Measurements from ENCODE around the gene LCAT.

The LCAT gene

GRCh38 chr16:67968400-67969253 lies 24.7 kb upstream of the LCAT start, which contains the start of gene SLC12A4:
SLC12A4 (minus strand) TSS chr16:67968637; CDS start chr16:67968553, 84 bp downstream.
- peak; percentile 99 for DNase-seq

- no peak for DNase-seq
Observed at GRCh38 chr16:67967958-67968399, 24.1 kb upstream of the LCAT start.

- DNase-seq, result no peak
Observed at GRCh38 chr16:67967183-67967957, 23.4 kb upstream of the LCAT start.

GRCh38 chr16:67966549-67967182 lies 22.7 kb upstream of the LCAT start:
- peak; percentile 83 for DNase-seq

GRCh38 chr16:67965668-67966548 lies 22.0 kb upstream of the LCAT start:
- no peak for DNase-seq

- DNase-seq, result no peak
Observed at GRCh38 chr16:67964477-67965131, 20.7 kb upstream of the LCAT start.

- no peak for DNase-seq
Observed at GRCh38 chr16:67963662-67964321, 19.9 kb upstream of the LCAT start.

- no peak for DNase-seq
Observed at GRCh38 chr16:67963292-67963661, 19.4 kb upstream of the LCAT start.

GRCh38 chr16:67962135-67962534 lies 18.2 kb upstream of the LCAT start:
- no peak for DNase-seq

GRCh38 chr16:67961551-67961957 lies 17.6 kb upstream of the LCAT start:
- DNase-seq, result no peak

- DNase-seq, result no peak
Observed at GRCh38 chr16:67959536-67960329, 15.8 kb upstream of the LCAT start.

- no peak for DNase-seq
Observed at GRCh38 chr16:67957622-67958021, 13.7 kb upstream of the LCAT start.

- no peak for DNase-seq
Observed at GRCh38 chr16:67954421-67955196, 10.7 kb upstream of the LCAT start.

GRCh38 chr16:67953641-67954375 lies 9.9 kb upstream of the LCAT start:
- no peak for DNase-seq

GRCh38 chr16:67951485-67951884 lies 7.6 kb upstream of the LCAT start:
- DNase-seq, result no peak

GRCh38 chr16:67950335-67950843 lies 6.5 kb upstream of the LCAT start:
- no peak for DNase-seq

GRCh38 chr16:67949645-67950044 lies 5.7 kb upstream of the LCAT start:
- no peak for DNase-seq

GRCh38 chr16:67948015-67948414 lies 4.1 kb upstream of the LCAT start:
- DNase-seq, result no peak
